H1 (cell line): Measurements from ENCODE around the gene ACAD11. TPM values are rescaled to one million over a fixed set of nuclear protein-coding genes. Genes with fewer than 3 reads are reported as not detected.

Experiments used
- CTCF ChIA-PET: fragments of 300-600 bp; sonication (Branson Sonifier 250); formaldehyde crosslinking; loops from one replicate; lab custom pipeline; 2021; ENCODE audit not compliant: partially characterized antibody; lab: Charles Lee
- POLR2A ChIA-PET: fragments of 300-600 bp; sonication (Branson Sonifier 250); formaldehyde crosslinking; loops from one replicate; lab custom pipeline; 2021; ENCODE audit warnings: inconsistent platforms; ENCODE audit not compliant: partially characterized antibody; lab: Charles Lee
- DNase-seq, 2 experiments: peaks; one replicate each; pipeline versions ENCODE4 v3.0.0 to v3.0.0-alpha.2; 2010 to 2022; ENCODE audit warnings: low spot score in 2 of 2, low read depth in 1 of 2, mixed read lengths in 1 of 2
- FAIRE-seq: peaks from 2 replicates; lab custom pipeline; 2011; peaks lifted over from hg19 to GRCh38; lab: Jason Lieb, UNC
- H2AFZ ChIP-seq: 2 replicates; pipeline ENCODE4 v1.8.1; 2012; ENCODE audit warnings: low read length, inconsistent platforms
- H2AK5ac ChIP-seq: 2 replicates; pipeline ENCODE4 v1.6.1; 2013; ENCODE audit warnings: low read depth, low read length
- H2BK120ac ChIP-seq: replicated peaks from 2 replicates; pipeline ENCODE3; 2013; ENCODE audit warnings: low read depth, low read length, inconsistent platforms
- H2BK12ac ChIP-seq: 2 replicates; pipeline ENCODE4 v1.6.1; 2013; ENCODE audit warnings: low read depth, low read length
- H2BK15ac ChIP-seq: 2 replicates; pipeline ENCODE4 v1.6.1; 2013; ENCODE audit warnings: low read length
- H2BK20ac ChIP-seq: 2 replicates; pipeline ENCODE4 v1.6.1; 2013; ENCODE audit warnings: low read length
- H2BK5ac ChIP-seq: 2 replicates; pipeline ENCODE4 v1.6.1; 2013; ENCODE audit warnings: low read depth, low read length
- H3K14ac ChIP-seq: 2 replicates; pipeline ENCODE4 v1.6.1; 2013; ENCODE audit warnings: inconsistent platforms; ENCODE audit not compliant: insufficient read length
- H3K18ac ChIP-seq: 2 replicates; pipeline ENCODE4 v1.6.1; 2013; ENCODE audit warnings: low read length; ENCODE audit errors: extremely low read depth
- H3K23ac ChIP-seq: 2 replicates; pipeline ENCODE4 v1.6.1; 2013; ENCODE audit warnings: inconsistent platforms; ENCODE audit not compliant: insufficient read length
- H3K23me2 ChIP-seq: 2 replicates; pipeline ENCODE4 v1.6.1; 2013; ENCODE audit warnings: low read depth, low read length
- H3K27ac ChIP-seq: 2 replicates; pipeline ENCODE4 v1.6.1; 2011; ENCODE audit warnings: low read depth, low read length, inconsistent platforms
- H3K27me3 ChIP-seq, 4 experiments: replicated peaks in 1 of 4; 1 replicate in 1 of 4; 2 replicates in 3 of 4; pipeline versions ENCODE4 v1.6.1 to v1.8.1; 2011 to 2013; ENCODE audit warnings: low read length in 3 of 4, mild to moderate bottlenecking in 3 of 4, inconsistent platforms in 2 of 4, mixed read lengths in 2 of 4, moderate library complexity in 1 of 4; ENCODE audit not compliant: control insufficient read depth in 3 of 4, insufficient read depth in 3 of 4; ENCODE audit errors: extremely low read depth in 1 of 4
- H3K36me3 ChIP-seq, 4 experiments: 2 replicates each; pipeline versions ENCODE4 v1.6.1 to v1.8.1; 2011 to 2013; ENCODE audit warnings: mild to moderate bottlenecking in 4 of 4, low read length in 3 of 4, moderate library complexity in 2 of 4, control low read depth in 1 of 4, inconsistent platforms in 1 of 4; ENCODE audit not compliant: insufficient read depth in 4 of 4, control insufficient read depth in 2 of 4
- H3K4ac ChIP-seq: replicated peaks from 2 replicates; pipeline ENCODE3; 2013; ENCODE audit warnings: low read length, low read depth, mixed read lengths, inconsistent platforms; ENCODE audit not compliant: insufficient read length
- H3K4me1 ChIP-seq, 4 experiments: replicated peaks in 1 of 4; 1 replicate in 1 of 4; 2 replicates in 3 of 4; pipeline versions ENCODE4 v1.6.1 to v1.8.1; 2011 to 2013; ENCODE audit warnings: low read length in 3 of 4, inconsistent platforms in 2 of 4, mixed read lengths in 1 of 4; ENCODE audit not compliant: insufficient read depth in 4 of 4, control insufficient read depth in 3 of 4
- H3K4me2 ChIP-seq, 2 experiments: 2 replicates each; pipeline versions ENCODE4 v1.6.1 to v1.8.1; 2011 to 2013; ENCODE audit warnings: low read depth in 2 of 2, low read length in 2 of 2, control low read depth in 1 of 2, inconsistent platforms in 1 of 2, mild to moderate bottlenecking in 1 of 2; ENCODE audit not compliant: insufficient read depth in 1 of 2
- H3K4me3 ChIP-seq, 4 experiments: fragments of 200-600, 300-600 bp in 1 of 4; sonication (generic), shearing (Covaris generic), sonication (Bioruptor Twin) in 1 of 4; 2 replicates each; pipeline versions ENCODE4 v1.5.1 to v1.8.1; 2011 to 2016; ENCODE audit warnings: low read length in 4 of 4, low read depth in 3 of 4, control low read depth in 2 of 4, inconsistent platforms in 2 of 4, mild to moderate bottlenecking in 2 of 4, mixed read lengths in 1 of 4, moderate library complexity in 1 of 4; ENCODE audit not compliant: insufficient read depth in 2 of 4; ENCODE audit errors: extremely low read depth in 1 of 4
- H3K56ac ChIP-seq: replicated peaks from 2 replicates; pipeline ENCODE3; 2013; ENCODE audit warnings: low read depth, mild to moderate bottlenecking, mixed read lengths, low read length, inconsistent platforms; ENCODE audit not compliant: insufficient read length
- H3K79me1 ChIP-seq: 2 replicates; pipeline ENCODE4 v1.6.1; 2013; ENCODE audit warnings: low read depth, low read length, control low read depth
- H3K79me2 ChIP-seq, 2 experiments: 2 replicates each; pipeline versions ENCODE4 v1.6.1 to v1.8.1; 2012 to 2013; ENCODE audit warnings: low read length in 2 of 2, mild to moderate bottlenecking in 2 of 2, inconsistent platforms in 1 of 2; ENCODE audit not compliant: insufficient read depth in 2 of 2, control insufficient read depth in 1 of 2
- H3K9ac ChIP-seq, 4 experiments: replicated peaks in 1 of 4; 1 replicate in 1 of 4; 2 replicates in 3 of 4; pipeline versions ENCODE4 v1.6.1 to v1.8.1; 2011 to 2013; ENCODE audit warnings: low read depth in 3 of 4, low read length in 3 of 4, control low read depth in 2 of 4, mild to moderate bottlenecking in 2 of 4, moderate library complexity in 2 of 4, inconsistent platforms in 1 of 4; ENCODE audit errors: extremely low read depth in 1 of 4
- H3K9me3 ChIP-seq, 2 experiments: 2 replicates each; pipeline versions ENCODE4 v1.6.1 to v1.8.1; 2012 to 2013; ENCODE audit warnings: mild to moderate bottlenecking in 2 of 2, moderate library complexity in 2 of 2, control low read depth in 1 of 2, inconsistent platforms in 1 of 2, low read depth in 1 of 2, low read length in 1 of 2, mixed read lengths in 1 of 2; ENCODE audit not compliant: insufficient read depth in 2 of 2
- H4K20me1 ChIP-seq, 2 experiments: replicated peaks in 1 of 2; 2 replicates each; pipeline versions ENCODE3 to v1.8.1; 2011 to 2013; ENCODE audit warnings: inconsistent platforms in 2 of 2, low read length in 2 of 2, mild to moderate bottlenecking in 1 of 2; ENCODE audit not compliant: insufficient read depth in 2 of 2, control insufficient read depth in 1 of 2
- H4K5ac ChIP-seq: 2 replicates; pipeline ENCODE4 v1.6.1; 2013; ENCODE audit warnings: low read length, low read depth, mixed read lengths, inconsistent platforms; ENCODE audit not compliant: insufficient read length
- H4K8ac ChIP-seq: 2 replicates; pipeline ENCODE4 v1.8.0; 2013; ENCODE audit warnings: mild to moderate bottlenecking, moderate library complexity, low read length, inconsistent platforms; ENCODE audit not compliant: insufficient read depth; ENCODE audit errors: extremely low read depth
- H4K91ac ChIP-seq: replicated peaks from 2 replicates; pipeline ENCODE3; 2013; ENCODE audit warnings: low read length, mixed read lengths, inconsistent platforms; ENCODE audit not compliant: insufficient read length
- CEBPB ChIP-seq: IDR thresholded peaks from 2 replicates; pipeline ENCODE4 v1.6.1; 2012; ENCODE audit warnings: low read depth, low read length
- EGR1 ChIP-seq: IDR thresholded peaks from 2 replicates; pipeline ENCODE4 v1.6.1; 2011; ENCODE audit warnings: low read depth, low read length, borderline replicate concordance
- JUN ChIP-seq: IDR thresholded peaks from 2 replicates; pipeline ENCODE4 v1.6.1; 2011; ENCODE audit warnings: low read depth, mild to moderate bottlenecking, improper control_type of control experiment, low read length
- MAFK ChIP-seq: IDR thresholded peaks from 2 replicates; pipeline ENCODE4 v1.6.1; 2012; ENCODE audit warnings: low read depth, mild to moderate bottlenecking, improper control_type of control experiment, low read length
- MAX ChIP-seq: IDR thresholded peaks from 2 replicates; pipeline ENCODE4 v1.6.1; 2012; ENCODE audit warnings: inconsistent platforms
- RAD21 ChIP-seq, 2 experiments: IDR thresholded peaks in 1 of 2; conservative IDR thresholded peaks in 1 of 2; 2 replicates each; pipeline ENCODE4 v1.6.1; 2011; ENCODE audit warnings: low read depth in 2 of 2, low read length in 2 of 2, improper control_type of control experiment in 1 of 2, inconsistent platforms in 1 of 2, mild to moderate bottlenecking in 1 of 2, moderate library complexity in 1 of 2
- RBBP5 ChIP-seq: IDR thresholded peaks from 2 replicates; pipeline ENCODE4 v1.7.1; 2012; ENCODE audit warnings: low read depth, mild to moderate bottlenecking, inconsistent platforms, low read length, moderate library complexity, borderline replicate concordance
- SP2 ChIP-seq: IDR thresholded peaks from 2 replicates; pipeline ENCODE4 v1.6.1; 2012; ENCODE audit warnings: mild to moderate bottlenecking, low read length, inconsistent platforms
- SP4 ChIP-seq: IDR thresholded peaks from 2 replicates; pipeline ENCODE4 v1.6.1; 2012; ENCODE audit warnings: low read length, inconsistent platforms
- SUZ12 ChIP-seq: fragments of 200-600 bp; sonication (generic); IDR thresholded peaks from 2 replicates; pipeline ENCODE4 v1.6.1; 2012; ENCODE audit warnings: mild to moderate bottlenecking, inconsistent platforms, low read length, moderate library complexity, mixed read lengths
- TBP ChIP-seq: IDR thresholded peaks from 2 replicates; pipeline ENCODE4 v1.6.1; 2011; ENCODE audit warnings: low read depth, low read length, improper control_type of control experiment
- YY1 ChIP-seq: IDR thresholded peaks from 2 replicates; pipeline ENCODE4 v1.6.1; 2011; ENCODE audit warnings: low read depth, mild to moderate bottlenecking, low read length
- WGBS, 2 experiments: shearing (Covaris generic) in 1 of 2; methylation state at CpG; one replicate each; pipeline versions ENCODE4 v1.1.6 to v1.1.7; 2013 to 2015; ENCODE audit warnings: low lambda C conversion rate in 2 of 2, mixed read lengths in 2 of 2, inconsistent platforms in 1 of 2, low coverage in 1 of 2, missing lambda C conversion rate in 1 of 2; ENCODE audit not compliant: insufficient replicate concordance in 2 of 2, insufficient coverage in 1 of 2, insufficient read length in 1 of 2; ENCODE audit errors: extremely low coverage in 1 of 2, missing lambda C conversion rate in 1 of 2; 5-methylcytosine and 5-hydroxymethylcytosine counted together
- polyA plus RNA-seq, 7 experiments: library from polyadenylated mRNA; depleted of rRNA in 3 of 7; stranded (reverse) in 5 of 7; unstranded in 2 of 7; fragments of >200 nt in 5 of 7; fragments of 200-250 nt in 2 of 7; gene quantifications; 1 replicate in 5 of 7; 2 replicates in 1 of 7; 4 replicates in 1 of 7; pipeline versions ENCODE4 v1.2.1 to v1.2.3, GENCODE V29; 2011 to 2013; ENCODE audit warnings: missing spikeins in 2 of 7, mixed read lengths in 2 of 7
- total RNA-seq: library from RNA; stranded (reverse); fragmentation: NEBNext Ultra II Directional; extraction: Animal tissue kit (Norgen Biotek cat#: 25700); gene quantifications from 2 replicates; pipeline ENCODE4 v1.2.1, GENCODE V29; 2021

ACAD11 gene
- total and polyA plus RNA-seq, 2 of the 8 experiments (the other 6 are each of a cell fraction or from before 2014, with no cell fraction given) = 5.5 to 11.0 TPM

GRCh38 chr3:132550579-132551305, 108.9 kb downstream of the ACAD11 start:
- no peak overlapping the region for H4K5ac ChIP-seq
- H2BK20ac ChIP-seq = no peak overlapping the region
- H3K23me2 ChIP-seq = no peaks in the 10 kb centered on the region
- H3K4ac ChIP-seq = no peak overlapping the region
- no peak overlapping the region for H2AK5ac ChIP-seq
- no peak overlapping the region for H3K4me3 ChIP-seq
- CTCF ChIA-PET = interaction anchor here (5.2 to 10.2 kb wide), 2 partner anchors 15 to 92 kb away, joined by 30 to 102 read pairs; no protein-coding TSS in a partner anchor
- FAIRE-seq = no peak
- H3K79me1 ChIP-seq = no peaks in the 10 kb centered on the region
- no peak overlapping the region for H4K8ac ChIP-seq
- no peak overlapping the region for H4K91ac ChIP-seq
- TF ChIP-seq MAX (no peak), SUZ12 (no peak), RBBP5 (no peak), YY1 (no peak), SP2 (no peak), TBP (no peak), EGR1 (no peak), RAD21 (IDR thresholded peaks at IDR 0.05 in 1 of 2, conservative IDR thresholded peaks at IDR 0.05 in 1 of 2; ENCODE audit: low read depth in 2 of 2, low read length in 2 of 2) (no peak), SP4 (no peak), MAFK (no peak), CEBPB (no peak), JUN (no peak)
- no peak overlapping the region for H3K9ac ChIP-seq
- H2BK120ac ChIP-seq = no peak overlapping the region
- no peak for DNase-seq
- no peak overlapping the region for H2BK12ac ChIP-seq
- no peak overlapping the region for H3K14ac ChIP-seq
- H3K4me2 ChIP-seq = no peak overlapping the region
- no peak overlapping the region for H3K18ac ChIP-seq
- H3K4me1 ChIP-seq = peaks cover 0 to 12% (median 5%) of the 10 kb centered on the region in 4 experiments; a peak in 3 of 7 replicates
- H3K36me3 ChIP-seq = no peaks in the 10 kb centered on the region
- H3K79me2 ChIP-seq = no peaks in the 10 kb centered on the region
- H3K27ac ChIP-seq = no peak overlapping the region
- no peaks in the 10 kb centered on the region for H4K20me1 ChIP-seq
- no peak overlapping the region for H3K23ac ChIP-seq
- H2AFZ ChIP-seq = no peak overlapping the region
- POLR2A ChIA-PET = no interaction called here
- 94% methylated on average over 3 of the region's 3 CpGs; no CpG with 5 or more reads in 1 of the 2 experiments for WGBS, 2 experiments
- H2BK15ac ChIP-seq = no peak overlapping the region
- H3K9me3 ChIP-seq = no peaks in the 10 kb centered on the region; a peak in 1 of 4 replicates
- no peak overlapping the region for H2BK5ac ChIP-seq
- no peak overlapping the region for H3K56ac ChIP-seq
- H3K27me3 ChIP-seq = no peaks in the 10 kb centered on the region
